Loucy (cell line): ENCODE measurements around the gene VAV1.

Experiments
- EZH2phosphoT487 ChIP-seq: fragments of 200-600 bp; IDR thresholded peaks from 2 replicates; pipeline ENCODE4 v1.6.1; 2018; ENCODE audit warnings: antibody characterized with exemption, mild to moderate bottlenecking, moderate library complexity, borderline replicate concordance
- TF ChIP-seq, protein P1 (sequence below): fragments of 200-600 bp; sonication (generic); conservative IDR thresholded peaks from 2 replicates; pipeline ENCODE4 v1.5.1; 2014; ENCODE audit warnings: mild to moderate bottlenecking, antibody characterized with exemption, low read length

DNA sequence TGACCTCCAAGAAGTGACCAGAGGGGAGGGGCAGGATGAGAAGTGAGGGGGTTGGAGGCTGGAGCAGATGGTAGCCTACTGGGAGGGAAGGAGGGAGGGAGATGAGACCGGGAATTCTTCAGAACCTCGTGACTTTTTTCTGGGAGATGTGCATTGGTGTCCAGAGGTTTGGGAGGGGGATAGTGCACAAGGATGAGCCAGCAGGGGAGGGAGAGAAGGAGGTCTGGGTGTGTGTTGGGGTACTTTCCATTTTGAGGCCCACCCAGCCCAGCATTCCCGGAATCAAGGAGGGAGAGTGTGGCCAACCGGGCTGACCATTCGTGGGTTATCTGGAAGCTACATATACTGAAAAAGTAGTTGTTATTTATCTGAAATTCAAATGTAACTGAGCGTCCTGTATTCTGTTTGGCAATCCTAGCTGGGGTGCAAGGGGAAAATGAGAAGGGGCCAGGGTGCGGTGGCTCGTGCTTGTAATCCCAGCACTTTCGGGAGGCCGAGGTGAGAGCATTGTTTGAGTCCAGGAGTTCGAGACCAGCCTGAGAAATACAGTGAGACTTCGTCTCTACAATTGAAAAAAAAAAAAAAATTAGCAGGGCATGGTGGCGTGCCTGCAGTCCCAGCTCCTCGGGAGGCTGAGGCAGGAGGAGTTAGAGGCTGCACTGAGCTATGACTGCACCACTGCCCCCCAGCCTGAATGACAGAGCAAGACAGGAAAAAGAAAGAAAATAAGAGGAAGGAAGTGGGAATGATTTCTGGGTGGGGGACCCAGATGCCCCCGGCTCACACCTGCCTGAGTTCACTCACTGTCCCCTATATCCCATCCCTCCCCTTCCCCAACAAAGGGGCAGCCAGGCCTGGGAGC lies 47.6 kb upstream of the VAV1 start:
- TF ChIP-seq, protein P1, sequence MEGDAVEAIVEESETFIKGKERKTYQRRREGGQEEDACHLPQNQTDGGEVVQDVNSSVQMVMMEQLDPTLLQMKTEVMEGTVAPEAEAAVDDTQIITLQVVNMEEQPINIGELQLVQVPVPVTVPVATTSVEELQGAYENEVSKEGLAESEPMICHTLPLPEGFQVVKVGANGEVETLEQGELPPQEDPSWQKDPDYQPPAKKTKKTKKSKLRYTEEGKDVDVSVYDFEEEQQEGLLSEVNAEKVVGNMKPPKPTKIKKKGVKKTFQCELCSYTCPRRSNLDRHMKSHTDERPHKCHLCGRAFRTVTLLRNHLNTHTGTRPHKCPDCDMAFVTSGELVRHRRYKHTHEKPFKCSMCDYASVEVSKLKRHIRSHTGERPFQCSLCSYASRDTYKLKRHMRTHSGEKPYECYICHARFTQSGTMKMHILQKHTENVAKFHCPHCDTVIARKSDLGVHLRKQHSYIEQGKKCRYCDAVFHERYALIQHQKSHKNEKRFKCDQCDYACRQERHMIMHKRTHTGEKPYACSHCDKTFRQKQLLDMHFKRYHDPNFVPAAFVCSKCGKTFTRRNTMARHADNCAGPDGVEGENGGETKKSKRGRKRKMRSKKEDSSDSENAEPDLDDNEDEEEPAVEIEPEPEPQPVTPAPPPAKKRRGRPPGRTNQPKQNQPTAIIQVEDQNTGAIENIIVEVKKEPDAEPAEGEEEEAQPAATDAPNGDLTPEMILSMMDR, result no peak
- TF ChIP-seq EZH2phosphoT487, result no peak
